ENCODE data around the gene SIRPA. TPM values are rescaled to one million over a fixed set of nuclear protein-coding genes. Genes with fewer than 3 reads are reported as not detected.

Gene SIRPA
- total RNA-seq, 1 donor from 2014 or later = 6.8 TPM

DNA sequence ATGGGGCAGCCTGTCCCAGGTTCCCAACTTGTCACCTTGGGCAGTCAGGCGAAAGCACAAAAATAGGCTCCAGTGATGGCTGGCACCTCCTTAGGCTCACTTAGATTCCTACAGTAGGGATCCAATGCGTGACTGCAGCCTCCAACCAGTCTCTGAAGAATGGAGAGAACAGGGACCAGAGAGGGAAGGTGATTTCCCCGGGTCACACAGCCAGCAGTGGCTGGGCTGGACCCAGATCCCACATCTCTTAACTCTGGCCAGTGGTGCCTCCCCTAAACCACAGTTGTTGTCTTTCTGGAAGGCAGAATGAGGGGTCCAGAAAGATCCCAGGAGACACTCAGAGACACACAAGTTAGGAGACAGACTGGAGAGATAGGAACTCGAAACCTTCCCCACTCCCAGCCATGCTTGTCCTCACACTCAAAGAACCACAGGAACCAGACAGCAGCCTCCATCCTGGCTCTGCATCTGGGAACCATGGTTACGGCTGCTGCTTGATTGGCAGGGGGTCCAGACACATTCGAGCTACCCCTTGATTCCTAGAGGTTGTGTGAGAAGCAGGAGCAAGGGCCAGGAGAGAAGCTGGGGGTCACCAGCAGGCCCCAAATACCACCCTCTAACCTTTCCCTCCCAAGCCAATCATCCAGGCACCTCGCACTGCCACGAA is 33.1 kb upstream of the SIRPA start:
- no peak for DNase-seq (ENCODE audit: low spot score in 2 of 2, unreplicated experiment in 2 of 2)
- no peak overlapping the region for H3K4me3 Mint-ChIP-seq
- peaks cover 12% of the 10 kb centered on the region for H3K4me1 Mint-ChIP-seq
- TF ChIP-seq, protein P1, sequence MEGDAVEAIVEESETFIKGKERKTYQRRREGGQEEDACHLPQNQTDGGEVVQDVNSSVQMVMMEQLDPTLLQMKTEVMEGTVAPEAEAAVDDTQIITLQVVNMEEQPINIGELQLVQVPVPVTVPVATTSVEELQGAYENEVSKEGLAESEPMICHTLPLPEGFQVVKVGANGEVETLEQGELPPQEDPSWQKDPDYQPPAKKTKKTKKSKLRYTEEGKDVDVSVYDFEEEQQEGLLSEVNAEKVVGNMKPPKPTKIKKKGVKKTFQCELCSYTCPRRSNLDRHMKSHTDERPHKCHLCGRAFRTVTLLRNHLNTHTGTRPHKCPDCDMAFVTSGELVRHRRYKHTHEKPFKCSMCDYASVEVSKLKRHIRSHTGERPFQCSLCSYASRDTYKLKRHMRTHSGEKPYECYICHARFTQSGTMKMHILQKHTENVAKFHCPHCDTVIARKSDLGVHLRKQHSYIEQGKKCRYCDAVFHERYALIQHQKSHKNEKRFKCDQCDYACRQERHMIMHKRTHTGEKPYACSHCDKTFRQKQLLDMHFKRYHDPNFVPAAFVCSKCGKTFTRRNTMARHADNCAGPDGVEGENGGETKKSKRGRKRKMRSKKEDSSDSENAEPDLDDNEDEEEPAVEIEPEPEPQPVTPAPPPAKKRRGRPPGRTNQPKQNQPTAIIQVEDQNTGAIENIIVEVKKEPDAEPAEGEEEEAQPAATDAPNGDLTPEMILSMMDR (IDR thresholded peaks at IDR 0.05; ENCODE audit: unreplicated experiment) = no peak
- H3K27me3 Mint-ChIP-seq (ENCODE audit: low read depth) = peaks cover 16% of the 10 kb centered on the region
- no peaks in the 10 kb centered on the region for H3K9me3 Mint-ChIP-seq
- peak overlapping the region; percentile 11 for H3K27ac Mint-ChIP-seq
- no peaks in the 10 kb centered on the region for H3K36me3 Mint-ChIP-seq

DNA sequence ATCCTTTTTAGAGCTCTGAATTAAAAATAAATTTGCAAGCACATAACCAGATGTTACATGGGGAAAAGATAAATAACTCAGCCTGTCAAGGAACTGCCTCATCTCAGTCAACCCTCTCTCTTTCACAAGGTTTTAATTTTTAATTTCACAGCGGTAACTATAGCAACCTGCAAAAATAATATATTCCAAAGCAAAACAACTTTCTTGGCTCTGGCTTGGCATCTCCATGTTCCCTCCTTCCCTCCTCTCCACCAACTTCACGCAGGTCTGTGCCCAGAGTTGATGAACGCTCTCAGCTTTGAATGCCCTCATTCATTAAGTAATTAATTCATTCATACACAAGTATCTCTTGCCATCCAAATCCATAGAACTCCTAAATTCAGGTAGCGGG is 32.5 kb upstream of the SIRPA start:
- Mint-ChIP-seq H3K9me3 (no peaks in the 10 kb centered on the region), H3K27ac (no peak overlapping the region), H3K27me3 (ENCODE audit: low read depth) (peaks cover 19% of the 10 kb centered on the region), H3K4me3 (no peak overlapping the region), H3K36me3 (no peaks in the 10 kb centered on the region), H3K4me1 (peaks cover 12% of the 10 kb centered on the region)
- DNase-seq (ENCODE audit: low spot score in 2 of 2, unreplicated experiment in 2 of 2) = no peak
- TF ChIP-seq, protein P1 (IDR thresholded peaks at IDR 0.05; ENCODE audit: unreplicated experiment) = no peak

DNA sequence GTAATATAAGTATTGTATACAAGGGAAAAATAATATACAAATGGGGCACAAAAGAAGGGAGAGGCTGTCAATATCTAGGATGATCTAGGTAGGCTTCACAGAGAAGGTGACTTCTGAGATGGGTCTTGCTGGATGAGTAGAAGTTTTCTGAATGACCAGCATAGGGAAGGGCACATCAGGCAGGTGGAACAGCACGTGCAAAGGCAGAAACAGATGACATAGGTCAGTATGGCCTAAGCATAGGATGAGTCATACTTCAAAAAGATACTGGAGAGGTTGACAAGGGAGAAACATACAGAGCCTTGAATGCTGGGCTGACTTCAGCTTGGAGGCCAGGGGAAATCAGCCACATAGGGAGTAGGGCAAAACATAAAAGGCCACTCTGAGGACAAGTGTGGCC is 31.9 kb upstream of the SIRPA start:
- no peak overlapping the region for H3K27ac Mint-ChIP-seq

DNA sequence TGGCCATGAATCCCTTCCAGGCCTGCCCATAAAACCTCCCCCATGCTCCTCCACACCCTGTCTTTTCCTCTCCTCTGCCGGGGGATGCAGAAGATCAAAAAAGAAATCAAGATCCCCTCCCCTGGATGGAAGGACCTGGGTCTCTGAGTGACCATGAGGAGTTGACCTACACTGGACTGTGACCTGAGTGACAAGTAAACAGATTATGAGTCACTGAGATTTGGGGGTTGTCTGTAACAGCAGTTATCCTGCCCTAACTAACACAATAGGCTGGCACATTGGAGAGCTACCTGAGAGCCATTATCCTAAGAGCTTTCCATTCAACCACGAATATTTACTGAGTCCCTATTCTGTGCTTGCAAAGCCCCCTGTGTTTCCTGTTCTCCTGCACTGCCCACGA is 28.4 kb upstream of the SIRPA start:
- H3K4me1 Mint-ChIP-seq = no peaks in the 10 kb centered on the region
- no peak overlapping the region for H3K4me3 Mint-ChIP-seq
- TF ChIP-seq, protein P1 (IDR thresholded peaks at IDR 0.05; ENCODE audit: unreplicated experiment) = no peak
- no peak overlapping the region for H3K27ac Mint-ChIP-seq
- H3K9me3 Mint-ChIP-seq = no peaks in the 10 kb centered on the region
- no peak for DNase-seq (ENCODE audit: low spot score in 2 of 2, unreplicated experiment in 2 of 2)
- H3K36me3 Mint-ChIP-seq = no peaks in the 10 kb centered on the region
- peaks cover 22% of the 10 kb centered on the region for H3K27me3 Mint-ChIP-seq (ENCODE audit: low read depth)

More for the DNA sequence above, 31.9 kb upstream of the SIRPA start:
- DNase-seq (ENCODE audit: low spot score in 2 of 2, unreplicated experiment in 2 of 2) = no peak
- no peaks in the 10 kb centered on the region for H3K36me3 Mint-ChIP-seq
- H3K9me3 Mint-ChIP-seq = no peaks in the 10 kb centered on the region
- H3K4me3 Mint-ChIP-seq = no peak overlapping the region
- TF ChIP-seq, protein P1 (IDR thresholded peaks at IDR 0.05; ENCODE audit: unreplicated experiment) = no peak
- peaks cover 12% of the 10 kb centered on the region for H3K4me1 Mint-ChIP-seq
- peaks cover 19% of the 10 kb centered on the region for H3K27me3 Mint-ChIP-seq (ENCODE audit: low read depth)

DNA sequence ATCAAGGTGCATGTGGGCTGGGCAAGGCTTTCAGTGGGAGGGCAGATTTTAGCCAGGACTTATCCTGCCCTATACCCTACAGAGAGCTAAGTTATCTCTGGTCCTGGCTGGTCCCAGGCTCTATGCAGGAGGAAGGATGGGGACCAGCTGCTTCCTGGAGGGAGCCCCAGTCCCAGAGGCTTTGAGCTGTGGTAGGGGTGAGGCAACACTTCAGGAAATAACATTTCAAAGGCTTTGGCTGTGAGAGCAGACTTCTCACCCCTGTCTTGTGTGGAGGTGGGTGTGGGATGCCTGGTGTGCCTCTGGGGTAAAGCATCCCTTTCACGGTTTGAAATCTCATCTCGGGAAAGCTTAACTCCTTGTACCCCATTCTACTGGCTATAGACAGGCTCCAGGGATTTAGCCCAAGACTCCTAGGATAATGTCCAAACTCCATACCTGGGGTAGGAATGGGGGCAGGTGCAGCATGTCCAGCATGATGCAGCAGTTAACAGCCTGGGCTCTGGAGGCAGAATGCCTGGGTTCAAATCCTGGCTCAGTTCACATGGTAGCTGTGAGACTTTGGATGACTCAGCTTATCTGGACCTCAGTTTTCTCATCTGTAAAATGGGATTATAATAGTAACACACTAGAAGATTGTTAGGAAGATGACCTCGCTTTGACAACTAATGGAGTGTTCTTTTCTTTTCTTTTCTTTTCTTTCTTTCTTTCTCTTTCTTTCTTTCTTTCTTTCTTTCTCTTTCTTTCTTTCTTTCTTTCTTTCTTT is 27.5 kb upstream of the SIRPA start:
- peaks cover 2% of the 10 kb centered on the region for H3K9me3 Mint-ChIP-seq
- DNase-seq (ENCODE audit: low spot score in 2 of 2, unreplicated experiment in 2 of 2) = no peak
- no peaks in the 10 kb centered on the region for H3K36me3 Mint-ChIP-seq
- TF ChIP-seq, protein P1 (IDR thresholded peaks at IDR 0.05; ENCODE audit: unreplicated experiment) = no peak
- no peak overlapping the region for H3K4me3 Mint-ChIP-seq
- no peak overlapping the region for H3K27ac Mint-ChIP-seq
- peaks cover 22% of the 10 kb centered on the region for H3K27me3 Mint-ChIP-seq (ENCODE audit: low read depth)
- no peaks in the 10 kb centered on the region for H3K4me1 Mint-ChIP-seq
